ENCODE measurements around the gene MS4A15. TPM values are rescaled to one million over a fixed set of nuclear protein-coding genes. Genes with fewer than 3 reads are reported as not detected.
"Not testable (repeated sequence)": the region's sequence is repeated elsewhere in the genome, so short reads cannot be mapped to it uniquely, and the experiment has no call there.

The MS4A15 gene
- not detected in 2 replicates for polyA plus RNA-seq (2014; cell fraction: cytosol; rRNA removed)
- polyA plus RNA-seq (2014; cell fraction: nucleus; rRNA removed) = not detected in 2 replicates

- DNase-seq (ENCODE audit: low spot score) = peak; percentile 33
Measured at GRCh38 chr11:60756307-60757032, at the start of gene MS4A15. Gene MS4A15 (plus strand): TSS chr11:60756867. CDS start chr11:60763734, 6,867 bp downstream.

GRCh38 chr11:60706931-60707330 lies 49.7 kb upstream of the MS4A15 start:
- no peak for DNase-seq (ENCODE audit: low spot score)

GRCh38 chr11:60710482-60710881 lies 46.2 kb upstream of the MS4A15 start:
- no peak for DNase-seq (ENCODE audit: low spot score)

- no peak for DNase-seq (ENCODE audit: low spot score)
Measured at GRCh38 chr11:60711276-60711675, 45.4 kb upstream of the MS4A15 start.

- DNase-seq (ENCODE audit: low spot score) = not testable (repeated sequence)
Measured at GRCh38 chr11:60713423-60713822, 43.2 kb upstream of the MS4A15 start.

- no peak for DNase-seq (ENCODE audit: low spot score)
Measured at GRCh38 chr11:60717956-60718355, 38.7 kb upstream of the MS4A15 start.

GRCh38 chr11:60718524-60719316 lies 37.9 kb upstream of the MS4A15 start:
- no peak for DNase-seq (ENCODE audit: low spot score)

GRCh38 chr11:60719391-60719790 lies 37.3 kb upstream of the MS4A15 start:
- no peak for DNase-seq (ENCODE audit: low spot score)

- no peak for DNase-seq (ENCODE audit: low spot score)
Measured at GRCh38 chr11:60720460-60720859, 36.2 kb upstream of the MS4A15 start.

- no peak for DNase-seq (ENCODE audit: low spot score)
Measured at GRCh38 chr11:60724420-60724819, 32.2 kb upstream of the MS4A15 start, which contains the start of gene MS4A18. Gene MS4A18 (plus strand): TSS chr11:60724720.

GRCh38 chr11:60725592-60725991 lies 31.1 kb upstream of the MS4A15 start:
- no peak for DNase-seq (ENCODE audit: low spot score)

- DNase-seq (ENCODE audit: low spot score) = no peak
Measured at GRCh38 chr11:60731586-60731985, 25.1 kb upstream of the MS4A15 start.

GRCh38 chr11:60734279-60734678 lies 22.4 kb upstream of the MS4A15 start:
- DNase-seq (ENCODE audit: low spot score) = no peak

GRCh38 chr11:60739114-60739513 lies 17.6 kb upstream of the MS4A15 start:
- no peak for DNase-seq (ENCODE audit: low spot score)

GRCh38 chr11:60740573-60740972 lies 16.1 kb upstream of the MS4A15 start:
- DNase-seq (ENCODE audit: low spot score) = no peak

GRCh38 chr11:60741421-60741820 lies 15.2 kb upstream of the MS4A15 start:
- DNase-seq (ENCODE audit: low spot score) = no peak

GRCh38 chr11:60743058-60743457 lies 13.6 kb upstream of the MS4A15 start:
- no peak for DNase-seq (ENCODE audit: low spot score)

- no peak for DNase-seq (ENCODE audit: low spot score)
Measured at GRCh38 chr11:60744114-60744513, 12.6 kb upstream of the MS4A15 start.

GRCh38 chr11:60747359-60747873 lies 9.3 kb upstream of the MS4A15 start:
- DNase-seq (ENCODE audit: low spot score) = no peak

- DNase-seq (ENCODE audit: low spot score) = no peak
Measured at GRCh38 chr11:60748225-60748624, 8.4 kb upstream of the MS4A15 start.

GRCh38 chr11:60748821-60749220 lies 7.8 kb upstream of the MS4A15 start:
- DNase-seq (ENCODE audit: low spot score) = no peak

- no peak for DNase-seq (ENCODE audit: low spot score)
Measured at GRCh38 chr11:60750911-60751310, 5.8 kb upstream of the MS4A15 start.
